HG03095 (cell line): Measurements from ENCODE around the gene ZFHX3.
A peak's percentile ranks its signal among the peaks of the same experiment; 100 is the strongest.

Experiments used
- ATAC-seq: cut with Tn5 transposase; IDR thresholded peaks from one replicate; pipeline ENCODE4 v1.9.1; 2021; ENCODE audit warnings: moderate library complexity; ENCODE audit not compliant: unreplicated experiment

ZFHX3 gene

GRCh38 chr16:72785886-72786285 is 262.0 kb downstream of the ZFHX3 start:
- no peak for ATAC-seq

- no peak for ATAC-seq
These were observed 262.8 kb downstream of the ZFHX3 start for GRCh38 chr16:72785171-72785570.

- ATAC-seq: no peak
These were observed 264.1 kb downstream of the ZFHX3 start for GRCh38 chr16:72783716-72784318.

- ATAC-seq: no peak
These were observed 278.1 kb downstream of the ZFHX3 start for GRCh38 chr16:72769876-72770275.

- ATAC-seq: no peak
These were observed 279.3 kb downstream of the ZFHX3 start for GRCh38 chr16:72768591-72768990.

GRCh38 chr16:72766506-72766905 is 281.4 kb downstream of the ZFHX3 start:
- ATAC-seq: no peak

GRCh38 chr16:72764015-72764654 is 283.8 kb downstream of the ZFHX3 start:
- no peak for ATAC-seq

- ATAC-seq: no peak
These were observed 287.3 kb downstream of the ZFHX3 start for GRCh38 chr16:72760581-72760980.

GRCh38 chr16:72753881-72754280 is 294.0 kb downstream of the ZFHX3 start:
- ATAC-seq: no peak

- no peak for ATAC-seq
These were observed 295.8 kb downstream of the ZFHX3 start for GRCh38 chr16:72752004-72752695.

- ATAC-seq: no peak
These were observed 296.9 kb downstream of the ZFHX3 start for GRCh38 chr16:72751076-72751475.

GRCh38 chr16:72749091-72749490 is 298.8 kb downstream of the ZFHX3 start:
- ATAC-seq: no peak

- ATAC-seq: no peak
These were observed 303.7 kb downstream of the ZFHX3 start for GRCh38 chr16:72744076-72744793.

- peak; percentile 71 for ATAC-seq
These were observed 304.7 kb downstream of the ZFHX3 start for GRCh38 chr16:72743011-72743761.

GRCh38 chr16:72740347-72740746 is 307.6 kb downstream of the ZFHX3 start:
- ATAC-seq: no peak

- ATAC-seq: no peak
These were observed 308.4 kb downstream of the ZFHX3 start for GRCh38 chr16:72739577-72739976.

GRCh38 chr16:72736074-72736473 is 311.9 kb downstream of the ZFHX3 start:
- ATAC-seq: no peak
